GM18867 (cell line): Measurements from ENCODE around the gene APBB2.
"Not testable (repeated sequence)": the region's sequence is repeated elsewhere in the genome, so short reads cannot be mapped to it uniquely, and the experiment has no call there.

Experiments
- ATAC-seq: cut with Tn5 transposase; IDR thresholded peaks from one replicate; pipeline ENCODE4 v1.9.1; 2021; ENCODE audit warnings: mild to moderate bottlenecking, moderate library complexity; ENCODE audit not compliant: unreplicated experiment

Gene APBB2

DNA sequence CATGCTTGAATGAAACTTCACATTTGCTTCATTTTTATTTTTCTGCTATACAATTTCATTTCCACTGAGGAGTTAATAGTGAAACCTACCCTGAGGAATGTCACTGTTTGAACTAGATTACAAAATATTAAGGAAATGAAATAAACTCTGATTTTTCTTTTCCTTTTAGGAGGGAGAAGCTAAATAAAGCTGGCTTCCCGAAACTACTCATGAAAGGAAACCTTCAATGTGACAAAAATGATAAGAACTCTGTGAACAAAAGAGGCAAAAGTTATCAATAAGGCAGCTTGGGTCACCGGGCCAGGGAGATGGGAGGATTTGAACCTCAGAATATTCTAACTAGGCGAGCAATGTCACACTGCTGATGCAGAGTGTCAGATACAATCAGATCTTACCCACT lies 185.2 kb downstream of the APBB2 start:
- ATAC-seq, result no peak

GRCh38 chr4:41028392-41029076 lies 185.8 kb downstream of the APBB2 start:
- no peak for ATAC-seq

- ATAC-seq, result no peak
Measured at GRCh38 chr4:41026971-41027370, 187.4 kb downstream of the APBB2 start.

DNA sequence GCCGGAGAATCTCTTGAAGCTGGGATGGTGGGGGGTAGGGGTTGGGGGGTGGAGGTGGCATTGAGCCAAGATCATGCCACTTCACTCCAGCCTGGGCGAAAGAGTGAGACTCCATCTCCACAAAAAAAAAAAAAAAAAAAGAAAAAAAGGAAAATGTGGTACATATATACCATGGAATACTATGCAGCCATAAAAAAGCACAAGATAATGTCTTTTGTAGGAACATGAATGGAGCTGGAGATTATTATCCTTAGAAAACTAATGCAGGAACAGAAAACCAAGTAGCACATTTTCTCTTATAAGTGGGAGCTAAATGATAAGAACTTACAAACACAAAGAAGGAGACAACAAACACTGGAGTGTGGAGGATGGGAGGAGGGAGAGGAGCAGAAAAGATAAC lies 188.5 kb downstream of the APBB2 start:
- ATAC-seq, result no peak

GRCh38 chr4:41024556-41025491 lies 189.5 kb downstream of the APBB2 start:
- no peak for ATAC-seq

DNA sequence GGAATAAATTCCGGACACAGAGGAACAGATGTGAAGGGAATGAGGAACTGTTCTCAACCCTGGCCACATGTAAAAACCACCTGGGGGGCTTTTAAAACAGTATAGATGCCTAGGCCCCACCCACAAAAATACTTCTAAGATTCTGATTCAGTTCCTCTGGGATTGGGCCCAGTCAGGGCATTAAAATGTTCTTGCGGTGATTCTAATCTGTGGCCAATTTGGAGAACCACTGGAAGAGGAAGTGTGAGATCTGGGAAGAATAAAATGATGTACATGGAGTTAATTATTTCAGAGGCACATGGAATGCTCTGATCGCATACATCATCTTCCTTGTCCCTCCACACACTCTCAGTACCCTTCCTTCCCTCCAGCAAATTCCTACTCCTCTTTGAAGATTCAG lies 192.2 kb downstream of the APBB2 start:
- no peak for ATAC-seq

- ATAC-seq, result no peak
Measured at GRCh38 chr4:41015016-41015675, 199.2 kb downstream of the APBB2 start.

DNA sequence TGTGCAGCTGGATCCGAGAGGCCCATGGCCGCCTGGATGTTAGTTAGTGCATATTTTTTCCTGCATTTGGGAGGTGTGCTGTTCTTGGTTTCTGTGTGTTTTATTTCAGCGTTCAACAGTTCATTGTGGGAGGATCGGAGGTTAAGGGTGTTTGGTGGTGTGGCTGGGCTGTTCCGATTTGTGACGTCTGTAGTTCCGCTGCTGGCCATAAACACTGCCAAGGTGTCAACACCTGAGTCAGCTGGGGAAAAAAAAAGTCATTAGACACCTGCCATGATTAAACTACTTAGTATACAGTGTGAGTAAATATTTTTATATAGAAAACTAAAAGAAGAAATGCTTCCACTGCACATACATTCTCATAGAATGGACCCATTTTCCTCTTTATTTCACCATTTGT lies 200.2 kb downstream of the APBB2 start:
- ATAC-seq, result no peak

DNA sequence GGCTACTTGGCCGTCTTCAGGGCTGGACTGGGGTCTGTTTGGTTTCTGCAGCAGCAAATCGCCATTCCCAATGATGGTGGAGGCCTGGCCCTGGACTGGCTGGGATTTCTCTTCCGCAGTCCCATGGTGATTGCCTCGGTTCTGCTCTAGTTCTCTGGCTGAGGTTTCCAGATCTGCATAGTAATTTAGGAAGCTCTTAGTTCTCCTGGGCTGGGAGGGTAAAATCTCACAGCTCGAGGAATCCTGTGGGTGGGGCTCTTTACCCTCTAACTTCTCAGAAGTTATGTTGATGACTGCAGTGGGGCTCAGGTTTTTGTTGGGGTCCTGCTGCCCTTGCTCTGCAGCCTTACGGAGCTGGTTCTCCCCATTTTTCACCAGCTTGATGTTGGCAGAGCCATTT lies 200.6 kb downstream of the APBB2 start:
- no peak for ATAC-seq

DNA sequence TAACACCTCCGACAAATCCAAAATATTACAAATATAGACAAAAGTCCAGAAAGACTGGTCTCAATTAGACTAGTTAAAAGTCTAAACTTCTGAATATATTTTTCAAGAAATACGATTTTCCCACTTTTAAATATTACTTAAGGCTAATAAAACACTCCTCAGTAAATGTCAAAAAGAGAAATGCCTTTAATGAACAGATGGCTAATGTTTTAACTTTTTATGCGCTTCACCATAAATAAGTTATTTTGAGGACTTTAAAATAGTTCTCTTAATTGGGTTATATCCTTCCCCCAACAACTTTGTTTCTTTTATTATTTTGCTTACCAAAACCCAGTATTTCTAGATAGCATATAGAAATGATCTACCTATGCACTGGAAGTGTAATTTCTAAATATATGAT lies 201.4 kb downstream of the APBB2 start:
- ATAC-seq, result no peak

DNA sequence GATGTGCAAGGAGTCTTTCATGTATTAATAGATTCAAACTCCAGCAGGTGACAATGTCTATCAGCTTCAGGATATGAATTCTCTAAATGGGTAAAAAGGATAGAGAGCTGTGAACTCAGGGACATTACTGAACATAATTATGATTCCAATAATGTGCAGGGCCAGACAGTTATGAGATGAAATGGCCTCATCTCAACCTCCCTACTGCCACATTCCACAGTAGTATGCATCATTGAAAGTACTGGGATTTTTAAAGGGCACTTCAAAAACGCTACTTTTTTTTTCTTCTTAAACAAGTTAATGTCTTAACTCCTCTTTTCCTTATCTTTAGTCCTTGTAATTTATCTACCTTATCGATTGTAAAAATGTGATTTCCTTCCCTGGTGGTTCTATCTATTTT lies 202.0 kb downstream of the APBB2 start:
- no peak for ATAC-seq

- no peak for ATAC-seq
Measured at GRCh38 chr4:41009411-41009810, 204.9 kb downstream of the APBB2 start.

DNA sequence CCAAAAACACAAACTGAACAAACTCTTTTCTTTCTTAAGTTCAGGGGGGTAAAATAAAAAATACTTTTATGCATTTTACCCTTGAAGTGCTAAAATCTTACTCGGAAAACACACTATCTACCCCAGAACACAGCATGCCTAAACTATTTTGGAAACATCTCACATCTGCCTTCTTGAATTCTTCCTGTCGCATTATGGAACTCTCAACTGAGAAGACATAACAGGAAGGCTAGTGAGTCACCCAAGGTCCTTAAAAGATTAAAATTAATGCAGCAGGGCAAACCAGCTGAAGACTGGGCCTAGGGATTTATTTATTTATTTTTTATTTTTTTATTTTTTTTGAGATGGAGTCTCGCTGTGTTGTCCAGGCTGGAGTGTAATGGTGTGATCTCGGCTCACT lies 208.2 kb downstream of the APBB2 start:
- ATAC-seq, result no peak

- no peak for ATAC-seq
Measured at GRCh38 chr4:41002309-41002708, 212.0 kb downstream of the APBB2 start.

DNA sequence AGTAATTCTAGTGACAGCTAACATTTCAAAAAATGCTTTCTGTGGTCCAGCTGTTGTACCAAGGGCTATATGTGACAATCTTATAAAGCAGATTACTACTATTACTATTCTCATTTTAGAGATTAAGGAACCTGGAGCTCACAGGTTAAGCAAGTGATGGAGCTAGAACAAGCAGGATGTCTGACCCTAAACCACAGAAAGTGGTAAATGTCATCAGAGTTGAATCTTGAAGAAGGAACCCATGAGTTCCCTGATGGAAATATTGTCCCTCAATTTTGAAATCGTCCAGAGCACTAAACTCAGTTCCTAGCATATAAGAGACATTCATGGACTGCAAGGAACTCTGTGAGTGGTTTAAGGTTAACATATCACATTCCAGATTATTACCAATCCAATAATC lies 214.0 kb downstream of the APBB2 start:
- no peak for ATAC-seq

DNA sequence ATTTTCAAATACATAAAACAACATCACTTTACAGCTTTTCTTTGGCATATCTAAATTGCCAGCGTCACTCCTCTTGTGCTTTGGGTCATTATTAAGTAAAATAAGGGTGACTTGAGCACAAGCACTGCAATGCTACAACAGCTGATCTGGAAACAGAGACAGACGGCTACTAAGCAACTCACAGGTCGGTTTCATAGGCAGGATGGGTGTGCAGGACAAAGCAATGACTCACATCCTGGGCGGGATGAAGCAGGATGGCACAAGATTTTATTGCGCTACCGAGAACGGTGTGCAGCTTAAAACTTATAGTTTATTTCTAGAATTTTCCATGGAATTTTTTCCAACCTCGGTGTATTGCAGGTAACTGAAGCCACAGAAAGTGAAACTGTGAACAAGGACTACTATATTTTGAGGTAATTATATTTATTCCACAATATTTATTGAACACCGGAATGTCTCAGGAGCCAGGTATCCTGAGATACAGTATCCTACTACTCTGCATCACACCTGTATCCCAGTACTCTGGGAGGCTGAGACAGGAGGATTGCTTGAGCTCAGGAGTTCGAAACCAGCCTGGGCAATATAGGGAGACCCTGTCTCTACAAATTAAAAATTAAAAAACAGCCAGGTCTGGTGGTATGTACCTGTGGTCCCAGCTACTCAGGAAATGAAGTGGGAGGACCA lies 215.5 kb downstream of the APBB2 start:
- ATAC-seq, result no peak

DNA sequence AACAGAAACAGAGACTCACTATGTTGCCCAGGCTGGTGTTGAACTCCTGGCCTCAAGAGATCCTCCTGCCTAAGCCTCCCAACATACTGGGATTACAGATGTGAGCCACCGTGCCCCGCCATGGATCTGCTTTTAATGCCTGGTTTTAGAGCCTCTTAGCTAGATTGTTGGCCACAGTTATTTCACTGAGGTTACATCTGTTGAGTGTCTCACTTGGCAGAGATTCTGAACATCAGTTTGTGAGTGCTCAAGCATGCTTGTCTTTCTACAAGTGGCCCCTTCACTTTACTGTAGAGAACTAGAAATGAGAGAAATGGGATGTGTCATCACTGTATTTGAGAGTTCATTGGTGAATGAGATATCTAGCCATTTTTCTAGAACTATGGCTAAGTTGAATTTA lies 218.5 kb downstream of the APBB2 start:
- no peak for ATAC-seq

DNA sequence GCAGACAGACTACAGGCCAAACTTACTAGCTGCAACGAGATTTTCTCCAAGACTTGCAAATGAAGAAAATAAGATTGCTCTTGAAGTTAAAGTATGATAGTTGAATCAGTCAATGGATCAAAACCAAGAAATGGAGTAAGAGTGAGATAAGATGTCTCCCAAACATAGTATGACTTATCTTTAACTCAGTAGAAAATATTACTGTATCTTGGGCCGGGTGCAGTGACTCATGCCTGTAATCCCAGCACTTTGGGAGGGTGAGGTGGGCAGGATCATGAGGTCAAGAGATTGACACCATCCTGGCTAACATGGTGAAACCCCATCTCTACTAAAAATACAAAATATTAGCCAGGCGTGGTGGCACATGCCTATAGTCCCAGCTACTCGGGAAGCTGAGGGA lies 220.0 kb downstream of the APBB2 start:
- ATAC-seq, result not testable (repeated sequence)

GRCh38 chr4:40993296-40993693 lies 221.0 kb downstream of the APBB2 start:
- ATAC-seq, result not testable (repeated sequence)

GRCh38 chr4:40992472-40993295 lies 221.7 kb downstream of the APBB2 start:
- peak; percentile 71 for ATAC-seq
